NCI-H2196 (cell line): ENCODE measurements around the gene PKNOX2.

Experiments
- DNase-seq: peaks from one replicate; lab custom pipeline; 2025; ENCODE audit not compliant: unreplicated experiment; lab: John Stamatoyannopoulos, UW

The PKNOX2 gene

GRCh38 chr11:125429807-125430678, 265.5 kb downstream of the PKNOX2 start:
- DNase-seq: no peak

GRCh38 chr11:125431009-125431408, 266.5 kb downstream of the PKNOX2 start:
- no peak for DNase-seq

DNA sequence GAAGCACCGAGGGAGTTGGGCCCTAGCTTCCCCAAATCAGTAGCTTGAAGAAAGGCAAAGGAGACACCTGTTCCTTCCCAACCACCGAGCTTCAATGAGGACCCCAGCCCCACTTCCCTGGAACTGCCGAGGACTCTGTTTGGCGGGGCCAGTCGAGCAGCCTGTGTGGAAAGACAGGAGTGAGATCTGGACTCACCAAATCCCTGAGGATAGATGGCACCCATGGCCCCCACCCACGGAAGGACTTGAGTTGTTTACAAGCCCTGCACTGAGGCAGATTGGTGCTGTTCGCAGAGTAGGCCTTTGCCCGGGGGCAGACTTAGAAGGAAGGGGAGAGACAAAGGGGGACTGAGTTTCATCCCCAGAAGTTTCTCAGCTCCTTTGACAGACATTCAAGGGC, 266.9 kb downstream of the PKNOX2 start:
- DNase-seq: no peak

DNA sequence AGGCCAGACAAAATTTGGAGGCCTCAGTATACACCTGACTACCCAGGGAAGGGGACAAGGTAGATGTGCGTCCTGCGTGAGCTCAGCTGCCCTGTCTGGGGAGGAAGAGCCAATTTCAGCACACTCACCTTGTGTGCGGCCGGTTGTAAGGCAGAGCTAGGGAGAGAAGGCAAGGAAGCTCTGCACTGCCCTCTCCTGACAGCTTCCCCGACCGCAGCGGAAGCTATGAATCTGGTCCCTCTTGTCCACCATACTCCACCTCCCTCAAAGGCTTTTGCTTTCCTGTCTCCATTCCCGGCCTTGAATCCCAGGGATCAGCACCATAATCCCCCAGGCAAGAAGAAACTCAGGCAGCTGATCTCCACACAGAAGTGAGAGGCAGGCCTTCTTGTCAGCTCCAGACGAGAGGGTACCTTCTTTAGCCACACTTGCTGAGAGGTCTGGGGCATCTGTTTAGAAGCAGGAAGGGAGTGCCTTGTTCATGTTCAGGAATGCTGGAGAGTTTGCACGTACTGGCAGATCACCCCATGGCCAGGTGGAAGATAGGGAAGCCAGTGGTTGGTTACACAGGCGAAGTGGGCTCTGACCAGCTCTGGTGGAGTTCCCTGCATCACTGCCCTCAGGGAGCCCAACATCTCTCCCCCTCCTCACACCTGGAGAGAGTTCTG, 269.0 kb downstream of the PKNOX2 start:
- DNase-seq: peak; percentile 22

DNA sequence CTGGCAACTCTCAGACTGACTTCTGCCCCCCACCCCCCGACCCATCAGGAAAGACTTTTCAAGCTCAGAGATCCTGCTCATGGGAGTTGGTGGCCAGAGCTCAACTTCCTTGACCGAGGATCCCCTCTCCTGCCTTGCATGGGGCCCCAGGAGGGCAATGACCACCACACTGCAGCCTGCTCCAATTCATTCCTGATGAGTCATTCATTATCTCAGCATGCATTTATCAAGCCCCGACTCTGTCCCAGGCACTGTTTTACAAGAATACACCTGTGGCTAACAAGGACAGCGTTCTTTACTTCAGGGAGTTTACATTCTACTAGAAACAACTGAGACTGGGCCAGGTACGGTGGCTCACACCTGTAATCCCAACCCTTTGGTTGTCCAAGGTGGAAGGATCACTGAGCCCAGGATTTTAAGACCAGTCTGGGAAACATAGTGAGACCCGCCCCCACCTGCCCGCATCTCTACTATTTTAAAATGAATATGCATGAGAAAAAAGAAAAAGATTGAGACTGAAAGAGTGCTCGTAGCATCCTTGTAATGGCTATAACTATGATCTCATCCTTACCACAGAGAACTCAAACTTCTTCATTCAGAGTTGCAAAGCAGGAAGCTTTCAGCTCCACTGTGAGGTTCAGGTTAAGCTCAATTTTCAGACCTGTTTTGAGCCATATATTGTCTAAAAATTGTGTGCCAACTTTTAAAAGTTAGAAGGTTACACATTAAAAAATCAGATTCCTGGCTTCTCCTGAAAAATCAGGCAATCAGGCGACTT, 271.1 kb downstream of the PKNOX2 start:
- no peak for DNase-seq

- no peak for DNase-seq
Measured at GRCh38 chr11:125441648-125442410, 277.3 kb downstream of the PKNOX2 start.

DNA sequence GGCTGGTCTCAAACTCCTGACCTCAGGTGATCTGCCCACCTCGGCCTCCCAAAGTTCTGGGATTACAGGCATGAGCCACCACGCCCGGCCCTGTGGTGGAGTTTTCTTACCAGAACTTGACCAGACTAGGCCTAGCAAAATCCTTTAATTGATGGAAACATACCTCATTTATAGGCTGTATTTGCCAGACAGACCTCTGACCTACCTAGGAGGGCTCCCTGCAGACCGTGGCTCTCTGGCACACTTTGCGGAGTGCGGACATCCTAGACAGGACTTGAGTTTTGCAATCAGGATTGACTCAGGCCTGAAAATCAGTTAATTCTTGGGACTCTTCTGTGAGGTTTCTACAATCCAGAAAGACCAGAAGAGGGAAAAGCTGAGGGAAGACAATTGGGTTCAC, 278.4 kb downstream of the PKNOX2 start:
- no peak for DNase-seq

DNA sequence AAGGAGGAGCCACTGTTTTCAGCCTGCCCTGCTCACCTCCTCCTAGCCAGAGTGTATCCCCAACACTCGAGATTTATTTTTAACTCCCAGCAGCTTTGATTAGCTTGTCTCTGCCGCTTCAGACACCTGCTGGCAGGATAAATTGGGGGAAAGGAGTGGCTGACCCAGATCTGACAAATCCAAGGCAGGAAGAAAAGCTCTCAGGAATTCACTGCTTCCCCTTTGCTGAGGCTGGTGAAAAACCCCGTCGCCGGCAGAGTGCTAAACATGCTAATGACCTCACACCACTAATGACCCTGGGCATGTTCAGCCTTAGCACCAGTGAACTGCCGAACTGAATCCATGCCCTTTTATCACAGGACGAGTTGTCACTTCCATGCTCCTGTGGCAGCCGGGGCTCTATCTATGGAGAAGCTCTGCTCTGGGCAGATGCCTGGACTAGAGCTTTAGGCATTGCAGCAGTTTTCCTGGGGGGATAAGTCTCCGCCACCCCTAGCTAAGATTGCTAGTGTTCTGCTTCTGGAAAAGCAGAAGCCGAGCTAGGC, 279.3 kb downstream of the PKNOX2 start:
- no peak for DNase-seq

DNA sequence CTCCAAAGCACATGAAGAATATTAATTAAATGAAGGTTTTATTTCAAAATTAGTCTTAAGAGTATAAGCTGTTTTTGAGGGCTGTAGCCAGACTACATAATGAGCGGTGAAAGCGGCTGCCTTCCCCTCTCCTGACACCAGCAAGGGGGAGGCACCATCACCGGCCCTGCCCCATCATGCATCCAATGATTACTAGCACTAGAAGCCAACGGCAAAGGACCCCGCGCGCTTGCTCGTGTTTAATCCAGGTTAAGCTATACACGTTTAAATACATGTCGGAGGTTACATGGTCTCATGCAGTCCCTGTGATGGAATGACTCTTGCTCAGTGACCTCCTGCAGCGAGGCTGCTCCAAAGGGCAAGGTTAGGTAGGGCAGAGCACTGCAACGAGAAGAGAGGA, 281.2 kb downstream of the PKNOX2 start:
- no peak for DNase-seq

GRCh38 chr11:125446279-125446678, 281.7 kb downstream of the PKNOX2 start:
- no peak for DNase-seq

DNA sequence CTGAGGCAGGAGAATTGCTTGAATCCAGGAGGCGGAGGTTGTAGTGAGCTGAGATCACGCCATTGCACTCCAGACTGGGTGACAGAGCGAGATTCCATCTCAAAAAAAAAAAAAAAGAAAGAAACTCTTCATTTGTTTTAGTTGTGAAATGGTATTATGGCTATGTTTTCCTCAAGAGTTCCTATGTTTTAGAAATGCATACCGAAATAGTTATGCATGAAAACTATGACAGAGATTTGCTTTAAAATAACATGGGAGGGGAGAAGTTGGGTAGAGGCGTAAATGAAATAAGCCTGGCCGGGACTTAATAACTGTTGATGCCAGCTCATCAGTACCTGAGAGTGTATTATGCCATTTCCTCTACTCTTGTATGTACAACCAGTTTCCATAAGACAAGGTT, 283.2 kb downstream of the PKNOX2 start:
- no peak for DNase-seq

- no peak for DNase-seq
Measured at GRCh38 chr11:125448136-125448535, 283.6 kb downstream of the PKNOX2 start.

- DNase-seq: no peak
Measured at GRCh38 chr11:125449565-125449964, 285.0 kb downstream of the PKNOX2 start.

- peak; percentile 3 for DNase-seq
Measured at GRCh38 chr11:125451400-125452124, 287.0 kb downstream of the PKNOX2 start.

DNA sequence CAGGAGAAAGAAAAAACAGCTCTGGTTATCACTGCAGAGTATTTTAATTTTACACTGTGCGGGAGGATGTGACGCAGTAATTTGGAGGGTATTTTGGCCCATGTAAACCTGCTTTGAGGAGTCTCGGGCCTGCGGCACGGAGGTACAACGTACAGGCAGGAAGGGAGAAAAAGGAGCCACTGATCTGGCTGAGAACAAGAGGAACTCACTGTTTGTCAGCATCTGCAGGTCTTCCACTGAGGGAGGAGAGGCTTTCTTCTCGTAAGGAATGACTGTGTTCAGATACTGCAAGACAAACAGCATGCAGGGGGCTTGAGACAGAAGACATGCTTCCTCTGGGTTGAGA, 287.5 kb downstream of the PKNOX2 start:
- no peak for DNase-seq

GRCh38 chr11:125454047-125454446, 289.5 kb downstream of the PKNOX2 start:
- no peak for DNase-seq

DNA sequence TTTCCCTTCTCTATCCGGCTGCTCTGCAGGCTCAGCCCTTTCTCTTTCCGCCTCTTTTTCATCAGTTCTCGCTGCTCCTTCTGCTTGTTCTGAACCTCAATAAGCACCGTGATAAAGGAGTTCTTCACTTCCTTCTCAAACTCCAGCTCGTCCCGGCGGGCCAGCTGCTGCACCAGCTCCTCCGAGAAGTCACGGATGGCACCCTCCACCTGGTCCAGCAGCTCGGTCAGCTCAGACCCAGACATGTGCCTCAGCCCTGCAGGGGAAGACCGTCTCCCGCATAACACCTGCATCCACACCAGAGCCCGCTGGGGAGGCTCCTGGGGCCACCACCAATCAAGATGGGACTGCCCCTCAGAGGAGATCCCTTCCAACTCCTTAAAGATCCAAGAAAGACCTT, 291.3 kb downstream of the PKNOX2 start:
- DNase-seq: no peak

- DNase-seq: no peak
Measured at GRCh38 chr11:125457814-125458343, 293.3 kb downstream of the PKNOX2 start.

- DNase-seq: no peak
Measured at GRCh38 chr11:125460275-125460674, 295.7 kb downstream of the PKNOX2 start.
